WTC11 (cell line): ENCODE data around the gene CREB1. TPM values are rescaled to one million over a fixed set of nuclear protein-coding genes. Genes with fewer than 3 reads are reported as not detected.

ENCODE experiments used
- ATAC-seq: fragments of 200-7000 bp; cut with Tn5 transposase; 2 replicates; pipeline ENCODE4 v1.10.0; 2021; ENCODE audit warnings: mild to moderate bottlenecking, moderate library complexity
- CTCF ChIA-PET: fragments of 300-600 bp; sonication (Branson Sonifier 250); formaldehyde crosslinking; loops from one replicate; lab custom pipeline; 2021; ENCODE audit warnings: antibody characterized with exemption; lab: Charles Lee
- POLR2A ChIA-PET: fragments of 350-600 bp; sonication (Branson Sonifier 250); formaldehyde crosslinking; loops from one replicate; lab custom pipeline; 2021; ENCODE audit warnings: antibody characterized with exemption; lab: Charles Lee
- DNase-seq: peaks from one replicate; pipeline ENCODE4 v3.0.0; 2021; ENCODE audit warnings: low spot score
- H3K27ac Mint-ChIP-seq: 2 replicates; pipeline ENCODE4 v1.8.0; 2021; ENCODE audit warnings: mixed read lengths
- H3K27me3 Mint-ChIP-seq: 2 replicates; pipeline ENCODE4 v1.8.0; 2021; ENCODE audit warnings: low read depth, mild to moderate bottlenecking, moderate library complexity, mixed read lengths
- H3K36me3 Mint-ChIP-seq: 2 replicates; pipeline ENCODE4 v1.8.0; 2021; ENCODE audit warnings: mixed read lengths
- H3K4me1 Mint-ChIP-seq: 2 replicates; pipeline ENCODE4 v1.8.0; 2022; ENCODE audit warnings: mixed read lengths
- H3K4me3 Mint-ChIP-seq: 2 replicates; pipeline ENCODE4 v1.8.0; 2021; ENCODE audit warnings: mild to moderate bottlenecking, moderate library complexity, mixed read lengths
- H3K9me3 Mint-ChIP-seq: 2 replicates; pipeline ENCODE4 v1.8.0; 2021; ENCODE audit warnings: mixed read lengths
- ATF1 ChIP-seq: sonication (generic); formaldehyde crosslinking; IDR thresholded peaks from 2 replicates; pipeline ENCODE4 v1.8.1; 2023; ENCODE audit warnings: mild to moderate bottlenecking, moderate library complexity, missing genetic modification reagents
- ATF6 ChIP-seq: sonication (generic); formaldehyde crosslinking; IDR thresholded peaks from 2 replicates; pipeline ENCODE4 v1.8.1; 2023; ENCODE audit warnings: mild to moderate bottlenecking, missing genetic modification reagents
- EMX1 ChIP-seq: fragments of 250-450 bp; sonication (Bioruptor Pico); IDR thresholded peaks from 2 replicates; pipeline ENCODE4 v1.8.0; 2021; ENCODE audit warnings: mild to moderate bottlenecking
- GRHL2 ChIP-seq: fragments of 250-450 bp; sonication (Bioruptor Pico); IDR thresholded peaks from 2 replicates; pipeline ENCODE4 v1.8.0; 2022; ENCODE audit warnings: mild to moderate bottlenecking, moderate library complexity; ENCODE audit not compliant: insufficient replicate concordance, severe bottlenecking
- GTF2I ChIP-seq: fragments of 250-450 bp; sonication (Bioruptor Pico); conservative IDR thresholded peaks from 2 replicates; pipeline ENCODE4 v1.4.0; 2021; ENCODE audit warnings: mild to moderate bottlenecking
- RELA ChIP-seq: sonication (generic); formaldehyde crosslinking; IDR thresholded peaks from 2 replicates; pipeline ENCODE4 v1.8.1; 2022; ENCODE audit warnings: missing genetic modification reagents, mild to moderate bottlenecking, borderline replicate concordance
- SMAD4 ChIP-seq: sonication (generic); formaldehyde crosslinking; IDR thresholded peaks from 2 replicates; pipeline ENCODE4 v1.8.0; 2022; ENCODE audit warnings: mild to moderate bottlenecking, missing genetic modification reagents
- TEAD1 ChIP-seq: sonication (generic); formaldehyde crosslinking; IDR thresholded peaks from 2 replicates; pipeline ENCODE4 v1.8.0; 2022; ENCODE audit warnings: mild to moderate bottlenecking, missing genetic modification reagents
- ZNF396 ChIP-seq: fragments of 250-450 bp; sonication (Bioruptor Pico); IDR thresholded peaks from 2 replicates; pipeline ENCODE4 v1.8.0; 2021; ENCODE audit warnings: mild to moderate bottlenecking, moderate library complexity, borderline replicate concordance
- ZNF423 ChIP-seq: fragments of 250-450 bp; sonication (Bioruptor Pico); IDR thresholded peaks from 2 replicates; pipeline ENCODE4 v2.1.2; 2022; ENCODE audit warnings: mild to moderate bottlenecking, moderate library complexity
- ZSCAN18 ChIP-seq: fragments of 250-450 bp; sonication (Bioruptor Pico); IDR thresholded peaks from 2 replicates; pipeline ENCODE4 v2.1.2; 2022; ENCODE audit warnings: mild to moderate bottlenecking, moderate library complexity
- total RNA-seq: library from RNA; stranded (reverse); gene quantifications from 3 replicates; pipeline ENCODE4 v1.2.3, GENCODE V29; 2021
- TF ChIP-seq, protein P1 (sequence below): sonication (generic); formaldehyde crosslinking; conservative IDR thresholded peaks from 2 replicates; pipeline ENCODE4 v1.8.1; 2023; ENCODE audit warnings: mild to moderate bottlenecking, low read depth, missing genetic modification reagents, moderate library complexity
- TF ChIP-seq, protein P2 (sequence below): sonication (generic); formaldehyde crosslinking; IDR thresholded peaks from 2 replicates; pipeline ENCODE4 v1.8.1; 2022; ENCODE audit warnings: mild to moderate bottlenecking, missing genetic modification reagents, moderate library complexity, borderline replicate concordance
- TF ChIP-seq, protein P3 (sequence below): sonication (generic); formaldehyde crosslinking; IDR thresholded peaks from 2 replicates; pipeline ENCODE4 v1.8.1; 2022; ENCODE audit warnings: low read depth, mild to moderate bottlenecking, moderate library complexity, missing genetic modification reagents, borderline replicate concordance
- TF ChIP-seq, protein P4 (sequence below): sonication (generic); formaldehyde crosslinking; IDR thresholded peaks from 2 replicates; pipeline ENCODE4 v1.8.0; 2023; ENCODE audit warnings: missing genetic modification reagents
- TF ChIP-seq, protein P5 (sequence below): fragments of 250-450 bp; sonication (Bioruptor Pico); IDR thresholded peaks from 2 replicates; pipeline ENCODE4 v1.8.0; 2021; ENCODE audit warnings: mild to moderate bottlenecking

Gene CREB1
- total RNA-seq, 1 experiment from 2014 or later, result 97.7 TPM

- TF ChIP-seq, protein P1, sequence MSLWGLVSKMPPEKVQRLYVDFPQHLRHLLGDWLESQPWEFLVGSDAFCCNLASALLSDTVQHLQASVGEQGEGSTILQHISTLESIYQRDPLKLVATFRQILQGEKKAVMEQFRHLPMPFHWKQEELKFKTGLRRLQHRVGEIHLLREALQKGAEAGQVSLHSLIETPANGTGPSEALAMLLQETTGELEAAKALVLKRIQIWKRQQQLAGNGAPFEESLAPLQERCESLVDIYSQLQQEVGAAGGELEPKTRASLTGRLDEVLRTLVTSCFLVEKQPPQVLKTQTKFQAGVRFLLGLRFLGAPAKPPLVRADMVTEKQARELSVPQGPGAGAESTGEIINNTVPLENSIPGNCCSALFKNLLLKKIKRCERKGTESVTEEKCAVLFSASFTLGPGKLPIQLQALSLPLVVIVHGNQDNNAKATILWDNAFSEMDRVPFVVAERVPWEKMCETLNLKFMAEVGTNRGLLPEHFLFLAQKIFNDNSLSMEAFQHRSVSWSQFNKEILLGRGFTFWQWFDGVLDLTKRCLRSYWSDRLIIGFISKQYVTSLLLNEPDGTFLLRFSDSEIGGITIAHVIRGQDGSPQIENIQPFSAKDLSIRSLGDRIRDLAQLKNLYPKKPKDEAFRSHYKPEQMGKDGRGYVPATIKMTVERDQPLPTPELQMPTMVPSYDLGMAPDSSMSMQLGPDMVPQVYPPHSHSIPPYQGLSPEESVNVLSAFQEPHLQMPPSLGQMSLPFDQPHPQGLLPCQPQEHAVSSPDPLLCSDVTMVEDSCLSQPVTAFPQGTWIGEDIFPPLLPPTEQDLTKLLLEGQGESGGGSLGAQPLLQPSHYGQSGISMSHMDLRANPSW, result no peak
- TF ChIP-seq EMX1 (no peak), RELA (no peak), ATF1 (no peak), TEAD1 (CRISPR knock-in tag) (no peak), ZNF396 (CRISPR knock-in tag) (no peak), SMAD4 (no peak), GTF2I (CRISPR knock-in tag) (no peak)
- TF ChIP-seq, protein P2, sequence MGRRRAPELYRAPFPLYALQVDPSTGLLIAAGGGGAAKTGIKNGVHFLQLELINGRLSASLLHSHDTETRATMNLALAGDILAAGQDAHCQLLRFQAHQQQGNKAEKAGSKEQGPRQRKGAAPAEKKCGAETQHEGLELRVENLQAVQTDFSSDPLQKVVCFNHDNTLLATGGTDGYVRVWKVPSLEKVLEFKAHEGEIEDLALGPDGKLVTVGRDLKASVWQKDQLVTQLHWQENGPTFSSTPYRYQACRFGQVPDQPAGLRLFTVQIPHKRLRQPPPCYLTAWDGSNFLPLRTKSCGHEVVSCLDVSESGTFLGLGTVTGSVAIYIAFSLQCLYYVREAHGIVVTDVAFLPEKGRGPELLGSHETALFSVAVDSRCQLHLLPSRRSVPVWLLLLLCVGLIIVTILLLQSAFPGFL (CRISPR knock-in tag), result no peak
- TF ChIP-seq, protein P3, sequence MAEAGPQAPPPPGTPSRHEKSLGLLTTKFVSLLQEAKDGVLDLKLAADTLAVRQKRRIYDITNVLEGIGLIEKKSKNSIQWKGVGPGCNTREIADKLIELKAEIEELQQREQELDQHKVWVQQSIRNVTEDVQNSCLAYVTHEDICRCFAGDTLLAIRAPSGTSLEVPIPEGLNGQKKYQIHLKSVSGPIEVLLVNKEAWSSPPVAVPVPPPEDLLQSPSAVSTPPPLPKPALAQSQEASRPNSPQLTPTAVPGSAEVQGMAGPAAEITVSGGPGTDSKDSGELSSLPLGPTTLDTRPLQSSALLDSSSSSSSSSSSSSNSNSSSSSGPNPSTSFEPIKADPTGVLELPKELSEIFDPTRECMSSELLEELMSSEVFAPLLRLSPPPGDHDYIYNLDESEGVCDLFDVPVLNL, result no peak
Measured at GRCh38 chr2:207498427-207498826, 31.3 kb upstream of the CREB1 start (continued).

- H3K4me3 Mint-ChIP-seq, result peak overlapping the region; percentile 21; the same call in 1 of the 2 replicates
- ATAC-seq (no peak), DNase-seq (no peak)
- peaks cover 3% of the 10 kb centered on the region; the same call in 1 of the 2 replicates for H3K27me3 Mint-ChIP-seq
- TF ChIP-seq ZNF423 (CRISPR knock-in tag) (no peak), ATF6 (CRISPR knock-in tag) (no peak), GRHL2 (no peak), ZSCAN18 (CRISPR knock-in tag) (no peak)
- TF ChIP-seq, protein P4, sequence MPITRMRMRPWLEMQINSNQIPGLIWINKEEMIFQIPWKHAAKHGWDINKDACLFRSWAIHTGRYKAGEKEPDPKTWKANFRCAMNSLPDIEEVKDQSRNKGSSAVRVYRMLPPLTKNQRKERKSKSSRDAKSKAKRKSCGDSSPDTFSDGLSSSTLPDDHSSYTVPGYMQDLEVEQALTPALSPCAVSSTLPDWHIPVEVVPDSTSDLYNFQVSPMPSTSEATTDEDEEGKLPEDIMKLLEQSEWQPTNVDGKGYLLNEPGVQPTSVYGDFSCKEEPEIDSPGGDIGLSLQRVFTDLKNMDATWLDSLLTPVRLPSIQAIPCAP (CRISPR knock-in tag), result no peak
- TF ChIP-seq, protein P5, sequence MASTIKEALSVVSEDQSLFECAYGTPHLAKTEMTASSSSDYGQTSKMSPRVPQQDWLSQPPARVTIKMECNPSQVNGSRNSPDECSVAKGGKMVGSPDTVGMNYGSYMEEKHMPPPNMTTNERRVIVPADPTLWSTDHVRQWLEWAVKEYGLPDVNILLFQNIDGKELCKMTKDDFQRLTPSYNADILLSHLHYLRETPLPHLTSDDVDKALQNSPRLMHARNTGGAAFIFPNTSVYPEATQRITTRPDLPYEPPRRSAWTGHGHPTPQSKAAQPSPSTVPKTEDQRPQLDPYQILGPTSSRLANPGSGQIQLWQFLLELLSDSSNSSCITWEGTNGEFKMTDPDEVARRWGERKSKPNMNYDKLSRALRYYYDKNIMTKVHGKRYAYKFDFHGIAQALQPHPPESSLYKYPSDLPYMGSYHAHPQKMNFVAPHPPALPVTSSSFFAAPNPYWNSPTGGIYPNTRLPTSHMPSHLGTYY, result no peak
- peak overlapping the region; percentile 9; the same call in 1 of the 2 replicates for H3K27ac Mint-ChIP-seq
- H3K4me1 Mint-ChIP-seq, result peaks cover 37% of the 10 kb centered on the region
- ChIA-PET CTCF (no interaction called here), POLR2A (no interaction called here)
- no peaks in the 10 kb centered on the region for H3K9me3 Mint-ChIP-seq
- no peaks in the 10 kb centered on the region for H3K36me3 Mint-ChIP-seq
Measured at GRCh38 chr2:207499114-207499513, 30.6 kb upstream of the CREB1 start.
